GM21737 (cell line): ENCODE data around the gene DIPK1B.

ENCODE experiments used
- ATAC-seq: cut with Tn5 transposase; IDR thresholded peaks from one replicate; pipeline ENCODE4 v1.9.1; 2021; ENCODE audit warnings: mild to moderate bottlenecking, moderate library complexity; ENCODE audit not compliant: unreplicated experiment

DIPK1B gene

GRCh38 chr9:136711751-136712689 is at the start of gene DIPK1B:
TSS of gene DIPK1B (plus strand) at chr9:136712572. CDS start at chr9:136712666, 94 bp downstream.
- ATAC-seq, result no peak

- no peak for ATAC-seq
Measured at GRCh38 chr9:136662656-136663581, 49.5 kb upstream of the DIPK1B start, which contains the start of gene EGFL7. TSS of gene EGFL7 (plus strand) at chr9:136662916. CDS start at chr9:136668283, 5,367 bp downstream.

DNA sequence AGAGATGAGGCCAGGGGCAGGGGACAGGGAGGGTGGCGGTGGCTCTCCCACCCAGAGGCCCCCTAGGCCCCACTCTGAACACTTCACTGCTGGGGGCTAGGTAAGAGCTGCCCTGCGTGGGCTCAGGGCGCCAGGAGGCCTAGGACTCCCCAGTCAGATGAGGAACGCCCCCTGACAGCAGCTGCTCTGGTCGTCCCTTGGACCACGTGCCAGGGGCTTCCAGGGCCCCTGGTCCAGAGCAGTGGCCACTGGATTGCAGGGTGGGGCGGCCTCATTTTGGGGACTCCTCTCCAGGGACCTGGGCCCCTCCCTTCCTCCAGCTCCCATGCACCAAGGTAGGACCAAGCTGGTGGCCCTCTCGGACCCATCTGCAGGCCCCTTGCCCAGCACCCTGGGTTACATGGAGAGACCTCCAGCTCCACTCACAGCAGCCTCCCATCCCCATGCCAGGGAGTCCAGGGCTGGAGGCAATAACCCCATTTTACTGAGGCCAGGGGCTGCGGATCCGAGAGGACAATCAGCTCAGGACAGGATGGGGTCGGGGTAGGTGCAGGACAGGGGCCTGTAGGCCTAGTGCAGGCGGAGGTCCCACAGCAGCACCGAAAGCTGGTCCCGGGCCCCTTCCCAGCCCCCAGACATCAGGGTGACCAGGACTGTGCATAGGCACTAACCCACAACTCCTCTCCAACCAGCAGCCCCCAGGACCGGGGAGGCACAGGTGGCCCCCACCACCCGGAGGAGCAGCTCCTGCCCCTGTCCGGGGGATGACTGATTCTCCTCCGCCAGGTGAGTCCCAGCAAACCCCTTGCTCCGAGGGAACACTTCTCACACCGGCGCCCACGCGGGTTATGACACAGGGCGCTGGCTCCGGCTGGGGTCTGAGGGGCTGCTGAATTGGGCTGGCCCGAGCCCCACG is 48.1 kb upstream of the DIPK1B start:
- ATAC-seq, result no peak

DNA sequence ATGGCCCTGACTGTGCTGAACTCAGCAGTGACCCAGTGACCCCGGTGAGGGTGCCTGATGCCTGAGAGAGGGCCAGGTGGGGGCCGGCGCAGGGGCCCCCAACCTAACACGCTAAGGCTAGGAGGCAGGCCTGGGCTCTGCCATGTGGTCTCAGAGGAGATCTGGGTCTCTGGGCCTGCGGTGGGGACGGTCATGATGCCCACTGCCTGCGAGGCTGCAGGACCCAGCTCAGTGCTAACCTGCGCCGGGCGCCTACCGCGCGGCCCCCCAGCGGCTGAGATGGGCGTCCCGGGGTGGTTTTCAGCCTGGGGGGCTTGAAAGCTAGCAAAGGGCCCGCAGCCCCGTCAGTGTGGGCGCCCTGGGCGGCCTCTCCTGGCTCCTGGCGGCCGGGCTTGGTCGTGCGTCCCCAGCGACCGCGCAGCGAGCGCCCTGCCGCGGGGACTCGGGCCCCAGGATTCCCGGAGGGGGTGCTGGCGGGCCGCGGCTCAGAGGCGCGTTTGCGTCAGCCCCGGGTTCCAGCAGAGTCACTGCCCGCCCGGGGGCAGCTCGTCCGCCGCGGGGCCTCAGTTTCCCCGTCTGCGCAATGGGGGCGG is 47.2 kb upstream of the DIPK1B start:
- no peak for ATAC-seq

DNA sequence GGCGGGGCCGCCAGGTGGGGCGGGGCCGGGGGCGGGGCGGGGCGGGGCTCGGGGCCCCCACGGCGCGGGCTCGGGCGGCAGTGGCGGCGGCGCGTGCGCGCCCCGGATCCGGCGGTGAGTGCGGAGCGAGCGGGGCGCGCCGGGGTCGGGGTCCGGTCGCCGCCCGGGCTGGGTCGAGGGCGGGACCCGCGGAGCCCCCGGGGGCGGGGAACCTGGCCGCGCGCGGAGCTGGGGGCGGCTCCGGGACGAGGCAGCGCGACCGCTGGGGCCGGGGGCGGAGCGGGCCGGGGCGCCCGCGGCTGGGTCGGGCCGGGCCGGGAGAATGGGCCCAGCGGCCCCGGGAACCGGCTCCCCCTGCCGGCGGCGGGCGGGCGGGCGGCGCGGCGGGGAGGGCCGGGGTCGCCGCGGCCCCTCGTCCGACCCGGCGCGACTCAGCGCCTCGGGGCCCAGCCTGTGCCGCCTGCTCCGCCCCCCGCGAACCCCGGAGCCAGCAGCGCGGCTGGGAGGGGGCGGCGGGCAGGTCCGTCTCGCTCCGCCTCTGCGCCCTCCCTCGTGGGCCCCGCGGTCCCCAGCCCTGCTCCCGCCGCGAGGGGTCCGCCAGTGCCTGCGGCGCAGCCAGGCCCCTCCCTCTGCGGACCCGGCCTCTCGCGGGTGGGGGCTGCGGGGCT is 46.5 kb upstream of the DIPK1B start:
- no peak for ATAC-seq

- no peak for ATAC-seq
Measured at GRCh38 chr9:136666372-136667213, 45.8 kb upstream of the DIPK1B start.

GRCh38 chr9:136667214-136667939 is 45.0 kb upstream of the DIPK1B start:
- ATAC-seq, result no peak

DNA sequence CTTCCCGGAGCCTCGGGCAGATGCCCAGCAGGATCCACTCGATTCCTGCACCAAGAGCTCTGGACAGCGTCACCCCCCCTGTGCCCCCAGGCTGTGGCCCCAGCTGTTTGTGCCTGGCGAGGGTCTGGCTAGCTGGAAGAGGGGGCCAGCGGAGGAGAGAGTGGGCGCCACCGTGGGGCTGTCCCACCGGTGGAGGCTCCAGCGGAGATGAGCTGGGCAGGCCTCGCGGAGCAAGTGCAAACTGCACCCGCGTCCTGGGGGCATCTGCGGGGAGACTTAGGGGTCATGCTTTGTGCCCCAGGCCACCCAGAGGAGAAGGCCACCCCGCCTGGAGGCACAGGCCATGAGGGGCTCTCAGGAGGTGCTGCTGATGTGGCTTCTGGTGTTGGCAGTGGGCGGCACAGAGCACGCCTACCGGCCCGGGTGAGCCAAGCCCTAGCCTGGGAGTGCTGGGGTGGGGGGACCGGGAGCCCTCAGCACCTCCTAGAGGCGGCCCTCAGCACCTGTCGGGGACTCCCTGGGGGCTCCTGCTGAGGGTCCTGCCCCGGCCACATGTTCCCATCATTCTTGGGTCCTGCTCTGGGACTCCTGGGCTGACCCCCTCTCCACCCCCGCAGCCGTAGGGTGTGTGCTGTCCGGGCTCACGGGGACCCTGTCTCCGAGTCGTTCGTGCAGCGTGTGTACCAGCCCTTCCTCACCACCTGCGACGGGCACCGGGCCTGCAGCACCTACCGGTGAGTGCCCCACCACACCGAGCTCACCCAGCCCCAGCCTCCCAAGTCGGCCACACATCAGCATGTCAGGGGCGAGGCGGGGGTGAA is 44.2 kb upstream of the DIPK1B start:
- no peak for ATAC-seq

- ATAC-seq, result no peak
Measured at GRCh38 chr9:136668983-136669790, 43.2 kb upstream of the DIPK1B start.

DNA sequence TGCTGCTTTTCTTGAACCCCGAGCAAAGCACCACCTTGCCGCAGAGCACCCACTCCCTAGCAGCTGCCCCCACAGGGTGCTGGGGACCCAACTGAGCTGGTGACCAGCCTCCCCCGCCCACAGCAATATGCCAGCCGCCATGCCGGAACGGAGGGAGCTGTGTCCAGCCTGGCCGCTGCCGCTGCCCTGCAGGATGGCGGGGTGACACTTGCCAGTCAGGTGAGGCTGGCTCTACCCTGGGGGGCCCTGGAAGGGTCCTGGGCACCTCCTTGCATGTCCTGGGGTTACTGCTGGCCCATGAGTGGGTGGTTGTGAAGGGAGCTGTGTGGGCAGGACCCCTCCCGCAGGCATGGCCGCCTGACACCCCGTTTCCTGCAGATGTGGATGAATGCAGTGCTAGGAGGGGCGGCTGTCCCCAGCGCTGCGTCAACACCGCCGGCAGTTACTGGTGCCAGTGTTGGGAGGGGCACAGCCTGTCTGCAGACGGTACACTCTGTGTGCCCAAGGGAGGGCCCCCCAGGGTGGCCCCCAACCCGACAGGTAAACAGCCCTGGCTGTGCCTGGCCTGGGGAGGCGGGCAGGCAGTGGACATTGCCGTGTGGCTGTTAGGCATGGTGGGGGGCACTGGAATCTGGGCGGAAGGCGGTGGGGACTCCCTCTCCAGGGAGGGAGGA is 42.4 kb upstream of the DIPK1B start:
- ATAC-seq, result no peak

- no peak for ATAC-seq
Measured at GRCh38 chr9:136670576-136671253, 41.7 kb upstream of the DIPK1B start.

DNA sequence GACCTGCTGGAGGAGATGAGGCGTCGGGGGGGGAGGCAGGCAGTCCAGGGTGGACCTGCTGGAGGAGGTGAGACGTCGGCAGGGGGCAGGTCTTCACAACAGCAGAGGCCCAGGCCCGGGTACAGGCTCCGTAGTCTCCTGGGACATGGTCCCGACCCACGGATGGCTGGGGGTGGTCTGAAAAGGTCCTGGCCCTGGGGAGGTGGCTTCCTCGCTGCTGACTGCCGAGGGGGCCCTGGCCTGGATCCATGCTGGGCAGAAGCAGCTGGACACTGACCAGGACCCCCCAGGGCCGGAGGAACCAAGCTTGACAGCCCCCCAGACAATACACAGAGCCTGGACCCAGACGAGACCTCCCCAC is 41.1 kb upstream of the DIPK1B start:
- ATAC-seq, result no peak

DNA sequence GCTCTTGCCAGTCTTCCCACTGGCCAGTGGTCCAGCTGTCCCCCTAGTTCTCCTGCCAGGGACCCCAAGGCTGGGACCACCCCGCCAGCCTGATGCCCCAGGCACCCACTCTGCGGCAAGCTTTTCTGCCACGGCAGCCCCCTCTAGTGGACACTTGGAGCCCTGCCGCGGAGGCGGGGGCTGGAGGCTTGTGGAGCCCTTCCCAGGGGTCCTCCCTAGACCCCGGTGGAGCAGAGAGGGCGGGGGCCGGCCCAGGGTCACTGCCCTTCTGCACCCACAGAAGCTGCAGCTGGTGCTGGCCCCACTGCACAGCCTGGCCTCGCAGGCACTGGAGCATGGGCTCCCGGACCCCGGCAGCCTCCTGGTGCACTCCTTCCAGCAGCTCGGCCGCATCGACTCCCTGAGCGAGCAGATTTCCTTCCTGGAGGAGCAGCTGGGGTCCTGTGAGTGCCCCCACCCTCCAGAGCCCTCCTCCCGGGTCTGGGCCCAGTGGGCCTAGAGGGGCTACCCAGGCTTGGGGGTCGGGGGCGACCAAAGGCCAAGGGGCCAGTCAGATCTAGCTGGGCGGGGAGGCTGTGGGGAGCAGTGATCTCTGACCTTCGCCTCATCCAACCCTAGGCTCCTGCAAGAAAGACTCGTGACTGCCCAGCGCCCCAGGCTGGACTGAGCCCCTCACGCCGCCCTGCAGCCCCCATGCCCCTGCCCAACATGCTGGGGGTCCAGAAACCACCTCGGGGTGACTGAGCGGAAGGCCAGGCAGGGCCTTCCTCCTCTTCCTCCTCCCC is 40.5 kb upstream of the DIPK1B start:
- ATAC-seq, result no peak

GRCh38 chr9:136672431-136673087 is 39.8 kb upstream of the DIPK1B start:
- no peak for ATAC-seq
